NOMO-1 treated with dmso at 0.1 percent for 144 hours (cell line): ENCODE data around the gene GHR.
A peak's percentile ranks its signal among the peaks of the same experiment; 100 is the strongest.

Experiments
- DNase-seq: peaks from one replicate; lab custom pipeline; 2025; ENCODE audit not compliant: unreplicated experiment; lab: John Stamatoyannopoulos, UW

GHR gene

DNA sequence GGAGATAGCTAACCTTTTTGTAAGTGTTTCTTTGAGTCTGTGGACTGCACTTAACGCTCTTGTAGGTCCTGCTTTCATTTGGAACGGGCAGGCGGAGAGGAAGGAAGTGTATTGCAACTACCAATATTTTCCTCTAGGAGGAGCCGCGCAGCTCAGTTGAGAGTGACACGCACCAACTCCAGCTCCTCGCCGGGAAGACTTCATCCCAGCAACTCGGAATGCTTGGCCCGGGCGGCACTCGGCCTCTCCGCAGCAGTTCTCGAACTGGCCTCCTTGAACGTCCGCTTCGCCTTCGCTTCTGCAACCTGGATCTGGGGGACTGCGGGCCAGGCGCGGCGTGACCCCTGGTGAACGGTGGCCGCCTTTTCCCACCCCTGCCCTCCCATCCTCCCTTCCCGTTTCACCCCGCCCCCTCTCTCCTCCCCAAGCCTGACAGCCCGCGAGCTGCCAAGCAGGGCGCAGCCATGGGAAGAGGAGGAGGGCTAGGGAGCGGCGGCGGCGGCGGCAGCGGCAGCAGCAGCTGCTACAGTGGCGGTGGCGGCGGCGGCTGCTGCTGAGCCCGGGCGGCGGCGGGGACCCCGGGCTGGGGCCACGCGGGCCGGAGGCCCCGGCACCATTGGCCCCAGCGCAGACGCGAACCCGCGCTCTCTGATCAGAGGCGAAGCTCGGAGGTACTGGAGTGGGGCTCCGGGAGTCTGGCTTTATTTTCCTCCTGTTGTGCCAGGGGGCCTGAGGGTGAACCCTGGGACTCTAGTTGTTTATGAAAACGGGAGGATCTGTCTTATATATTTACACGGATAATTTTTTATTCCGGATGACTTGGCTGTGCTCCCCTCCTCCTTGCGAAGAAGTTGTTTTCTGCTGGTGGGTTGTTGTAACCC is at the start of gene GHR:
TSS of gene GHR (plus strand) at position 155 of the 881 bp plus-strand sequence. CDS start 142,436 bp downstream, outside the sequence.
- DNase-seq, result peak; percentile 65

DNA sequence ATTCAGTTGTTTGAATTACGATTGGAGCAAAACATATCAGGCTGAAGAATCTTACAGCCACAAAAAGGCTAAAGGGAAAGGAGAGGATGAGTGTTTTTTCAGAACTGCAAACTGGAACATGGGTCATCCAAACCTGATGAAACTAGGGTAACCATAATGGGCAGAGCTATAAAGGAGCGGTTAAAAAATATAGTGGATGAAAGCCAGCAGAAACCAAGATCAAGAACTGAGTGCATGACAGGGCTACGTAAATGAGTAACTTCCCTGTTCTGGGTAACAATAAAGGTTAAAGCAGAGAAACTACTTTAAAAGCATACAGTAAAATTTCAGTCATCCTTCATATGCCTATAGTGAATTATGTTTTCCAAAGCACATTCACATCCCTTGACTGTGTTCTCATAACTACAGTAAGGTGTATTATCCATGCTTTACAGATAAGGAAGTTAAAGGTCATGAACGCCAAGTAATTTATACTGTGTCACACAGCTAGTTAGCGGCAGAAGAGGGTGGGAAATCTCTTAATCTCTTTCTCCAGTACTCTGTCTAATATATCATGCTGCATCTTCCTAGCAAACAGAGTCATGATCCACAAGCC is 48.5 kb upstream of the GHR start:
- DNase-seq, result no peak

DNA sequence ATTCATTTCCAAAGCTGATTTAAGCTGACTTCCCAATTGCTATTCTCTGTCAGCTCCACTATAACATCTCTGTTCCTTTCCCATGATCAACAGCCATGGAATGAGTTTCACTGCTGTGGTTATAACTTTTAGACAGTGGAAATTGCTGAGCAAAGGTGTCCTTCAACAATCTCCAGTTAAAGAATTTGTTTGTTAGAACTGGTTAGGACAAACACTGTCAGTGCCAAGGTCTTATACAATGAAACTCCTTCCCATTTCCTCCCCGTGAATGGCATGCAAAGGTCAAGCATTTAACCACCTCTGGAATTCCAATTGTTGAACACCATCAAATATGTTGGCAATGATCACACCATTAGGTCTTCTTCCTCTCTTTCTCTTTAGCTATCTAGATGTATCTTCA is 45.7 kb upstream of the GHR start:
- no peak for DNase-seq

- no peak for DNase-seq
These were observed 41.3 kb upstream of the GHR start for GRCh38 chr5:42381973-42382372.

DNA sequence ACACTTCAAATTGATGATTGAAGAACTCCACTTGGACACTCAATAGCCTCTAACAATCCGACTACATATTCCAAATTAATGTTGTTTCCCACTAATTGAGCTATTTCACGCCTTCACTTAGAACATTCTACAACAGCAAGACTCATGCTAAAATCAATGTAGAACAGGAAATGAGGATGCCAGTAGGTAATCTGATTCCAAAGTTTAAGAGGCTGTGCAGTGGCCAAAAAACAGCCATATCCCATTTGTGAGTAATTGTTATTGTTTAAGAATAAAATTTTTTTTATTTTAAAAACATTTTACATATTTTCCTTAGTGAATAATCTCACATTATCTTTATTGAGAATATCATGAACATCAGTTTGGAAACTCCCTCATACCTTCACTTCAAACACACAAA is 35.7 kb upstream of the GHR start:
- no peak for DNase-seq

GRCh38 chr5:42390115-42390514 is 33.1 kb upstream of the GHR start:
- no peak for DNase-seq

DNA sequence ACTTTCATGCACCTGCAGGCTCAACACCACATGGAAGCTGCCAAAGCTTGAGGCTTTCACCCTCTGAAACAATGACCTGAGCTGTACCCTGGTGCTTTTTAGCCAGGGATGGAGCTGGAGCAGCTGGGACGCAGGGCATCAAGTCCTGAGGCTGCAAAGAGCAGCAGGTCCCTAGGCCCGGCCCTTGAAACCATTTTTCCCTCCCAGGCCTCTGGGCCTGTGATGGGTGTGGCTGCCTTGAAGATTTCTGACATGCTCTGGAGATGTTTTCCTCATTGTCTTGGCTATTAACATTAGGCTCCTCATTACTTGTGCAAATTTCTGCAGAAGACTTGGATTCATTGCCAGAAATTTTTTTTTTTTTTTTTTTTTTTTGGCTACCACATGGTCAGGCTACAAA is 30.3 kb upstream of the GHR start:
- DNase-seq, result no peak

DNA sequence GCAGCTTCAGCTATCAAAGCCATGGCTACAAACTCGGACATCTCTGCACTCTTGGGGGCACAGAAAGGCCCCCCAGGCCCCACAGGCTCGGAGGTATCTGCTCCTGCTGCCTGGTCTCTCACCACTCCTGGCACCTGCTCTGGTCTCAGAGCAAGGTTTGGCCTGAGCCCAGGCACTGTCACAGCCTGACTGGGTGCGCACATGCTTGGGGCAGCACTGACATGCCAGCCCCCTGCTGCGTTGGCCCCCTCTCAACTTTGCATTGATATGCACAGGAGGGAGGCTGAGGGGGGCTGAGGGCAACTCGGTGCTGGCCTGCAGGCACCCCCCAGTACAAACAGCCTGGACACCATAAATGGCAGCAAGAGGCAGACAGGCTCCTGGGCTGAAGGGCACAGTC is 27.1 kb upstream of the GHR start:
- no peak for DNase-seq

- no peak for DNase-seq
These were observed 26.0 kb upstream of the GHR start for GRCh38 chr5:42397267-42397666.

DNA sequence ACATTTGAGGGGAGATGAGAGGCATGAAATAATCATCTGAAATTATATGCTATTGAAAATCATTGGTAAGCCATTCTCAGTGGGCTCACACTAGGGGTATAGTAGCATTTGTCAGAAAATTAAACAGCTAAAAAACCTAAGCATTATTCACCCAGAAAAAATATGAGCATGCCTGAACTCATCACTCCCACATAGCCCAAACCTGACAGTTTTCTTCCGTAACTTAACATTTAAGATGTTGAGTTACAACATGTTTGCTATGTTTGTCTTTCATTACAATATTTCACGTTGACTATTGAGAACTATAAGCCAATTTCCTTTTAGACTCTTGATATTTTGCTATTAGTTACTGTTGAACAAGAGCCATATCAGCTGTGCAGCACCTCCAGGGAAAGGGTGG is 23.5 kb upstream of the GHR start:
- no peak for DNase-seq

DNA sequence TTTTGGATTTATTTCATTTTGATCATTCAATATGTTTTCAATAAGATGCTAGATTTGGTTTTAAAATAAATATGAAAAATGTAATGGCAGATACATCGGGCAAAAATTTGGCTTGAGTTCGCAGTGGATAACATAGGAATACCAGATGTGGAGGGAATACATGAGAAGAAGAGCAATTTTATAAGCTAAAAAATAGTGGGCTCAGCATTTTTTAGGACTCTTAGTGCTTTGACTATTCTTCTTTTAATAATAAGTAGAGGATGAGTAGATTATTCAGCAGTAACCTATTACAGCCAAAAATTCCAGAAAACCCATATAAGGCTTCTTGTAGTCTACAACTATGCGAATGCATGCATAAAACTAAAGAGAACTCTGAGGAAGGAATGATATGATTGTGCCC is 22.8 kb upstream of the GHR start:
- no peak for DNase-seq

- DNase-seq, result no peak
These were observed 20.0 kb upstream of the GHR start for GRCh38 chr5:42403236-42403635.

- no peak for DNase-seq
These were observed 18.9 kb upstream of the GHR start for GRCh38 chr5:42404366-42404765.

GRCh38 chr5:42419294-42419693 is 3.9 kb upstream of the GHR start:
- no peak for DNase-seq

DNA sequence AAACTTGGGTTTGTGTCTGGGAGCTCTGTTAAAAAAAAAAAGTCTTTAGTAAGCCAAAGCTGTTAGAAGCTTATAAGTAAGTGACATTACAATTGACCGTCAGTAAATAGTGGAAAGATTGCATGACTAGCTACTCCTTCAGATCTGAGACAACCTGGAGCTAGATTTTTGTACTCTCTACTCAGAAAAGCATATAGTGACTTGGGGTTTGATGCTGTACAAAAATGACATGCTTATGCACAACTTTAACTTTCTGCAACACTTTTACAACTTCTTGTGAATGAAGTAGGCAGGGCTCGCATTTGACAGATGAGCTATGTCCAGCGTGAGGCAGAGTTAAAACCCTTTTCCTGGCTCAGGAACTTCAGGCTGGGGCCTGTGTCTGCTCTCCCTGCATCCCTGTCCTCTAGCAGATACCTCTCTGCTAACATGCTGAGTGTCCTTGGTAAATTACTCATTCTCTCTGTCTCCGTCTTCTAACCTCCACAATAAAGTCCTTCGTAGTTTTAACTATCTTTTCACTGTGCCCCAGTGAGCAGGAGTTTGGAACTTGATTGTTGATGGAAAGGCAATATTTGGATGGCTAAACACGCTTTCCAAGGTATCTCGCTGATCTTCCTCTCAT is 471 bp upstream of the GHR start:
- no peak for DNase-seq

- no peak for DNase-seq
These were observed 2.8 kb downstream of the GHR start for GRCh38 chr5:42426016-42426415.

GRCh38 chr5:42429694-42430093 is 6.5 kb downstream of the GHR start:
- no peak for DNase-seq

- DNase-seq, result no peak
These were observed 10.9 kb downstream of the GHR start for GRCh38 chr5:42434047-42434724.

DNA sequence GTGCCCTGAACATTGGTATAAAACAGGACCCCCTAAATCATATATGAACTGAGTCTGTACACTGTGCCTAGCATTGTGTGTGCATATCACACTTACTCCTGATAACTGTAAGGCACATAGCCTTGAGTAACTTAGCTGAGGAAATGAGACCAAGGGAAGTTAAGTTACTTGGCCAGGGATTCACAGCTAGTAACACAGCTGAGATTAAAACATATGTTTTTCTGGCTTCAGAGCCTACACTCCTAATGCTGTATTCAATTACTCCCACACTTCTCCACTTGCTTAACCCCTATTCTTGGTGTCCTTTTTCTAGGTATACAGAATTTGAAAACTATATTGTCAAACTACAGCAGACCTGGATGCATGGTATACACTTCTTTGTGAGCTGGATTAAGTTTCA is 12.8 kb downstream of the GHR start:
- no peak for DNase-seq

DNA sequence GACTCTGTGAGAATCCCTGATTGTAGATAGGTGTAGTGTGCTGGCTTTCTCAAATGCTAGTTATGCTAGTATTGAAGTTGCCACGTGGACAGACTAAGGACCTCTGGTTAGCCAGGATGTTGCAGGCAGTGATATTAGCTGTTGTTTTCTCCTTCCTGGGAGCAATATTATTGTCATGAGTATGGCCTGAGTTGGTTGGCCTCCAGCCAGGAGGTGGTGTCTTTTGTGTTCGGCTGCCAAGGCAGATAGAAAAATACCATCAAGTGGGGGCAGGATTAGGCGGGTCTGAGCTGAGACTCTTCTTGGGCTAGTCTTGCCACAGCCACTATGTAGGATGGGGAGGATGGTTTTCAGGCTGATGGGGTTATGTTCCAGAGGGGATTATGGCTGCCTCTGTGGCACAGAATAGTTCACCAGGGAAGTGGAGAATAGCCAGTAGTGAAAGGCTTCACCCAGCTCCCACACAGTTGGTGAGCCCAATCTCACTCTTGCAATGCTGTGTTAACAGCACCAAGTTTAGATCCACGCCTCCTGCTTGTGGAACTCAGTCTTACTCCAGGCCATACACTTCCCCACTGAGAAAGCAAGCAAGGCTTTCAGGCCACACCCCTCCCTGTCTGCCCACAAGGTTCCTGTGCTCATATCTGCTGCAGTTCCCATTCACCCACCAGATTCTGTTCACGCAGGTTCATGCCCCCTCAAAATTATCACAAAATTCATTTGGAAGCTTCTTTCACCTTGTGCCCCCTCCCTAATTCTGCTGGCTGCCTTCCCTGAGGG is 31.2 kb downstream of the GHR start:
- DNase-seq, result no peak

- no peak for DNase-seq
These were observed 37.8 kb downstream of the GHR start for GRCh38 chr5:42461033-42461432.
